GM12878 (cell line): ENCODE results near the gene HAUS7. TPM values are rescaled to one million over a fixed set of nuclear protein-coding genes. Genes with fewer than 3 reads are reported as not detected.

ENCODE experiments used
- ATAC-seq: fragments of 200-7000 bp; cut with Tn5 transposase; 3 replicates; pipeline ENCODE4 v1.9.1; 2020; ENCODE audit warnings: mild to moderate bottlenecking, moderate library complexity
- BruUV-seq: library from RNA; stranded (reverse); fragments of 400-500 nt; replicated peaks from 2 replicates; lab custom pipeline; 2021; lab: Mats Ljungman, UMichigan
- CTCF ChIA-PET: fragments of 300-600 bp; sonication (Branson Sonifier 250); formaldehyde crosslinking; extraction: SDS; loops from one replicate; lab custom pipeline; 2021; ENCODE audit warnings: inconsistent platforms; lab: Yijun Ruan, JAX
- POLR2A ChIA-PET: fragments of 350-600 bp; formaldehyde crosslinking; extraction: SDS; loops from one replicate; lab custom pipeline; 2021; ENCODE audit warnings: inconsistent platforms; lab: Charles Lee
- RAD21 ChIA-PET: fragments of 300-600 bp; sonication (Branson Sonifier 250); formaldehyde crosslinking; loops from one replicate; lab custom pipeline; 2023; ENCODE audit warnings: antibody characterized with exemption; ENCODE audit not compliant: unreplicated experiment; lab: Charles Lee
- SMC1A ChIA-PET: fragments of 300-600 bp; sonication (Branson Sonifier 250); formaldehyde crosslinking; loops from one replicate; lab custom pipeline; 2023; ENCODE audit not compliant: unreplicated experiment, uncharacterized antibody; lab: Charles Lee
- DNase-seq: peaks from one replicate; pipeline ENCODE4 v3.0.0-alpha.2; 2011; ENCODE audit warnings: low read depth, low spot score
- FAIRE-seq: peaks from 3 replicates; lab custom pipeline; 2011; peaks lifted over from hg19 to GRCh38; lab: Jason Lieb, UNC
- H2AFZ ChIP-seq: 2 replicates; pipeline ENCODE4 v1.6.0; 2011; ENCODE audit warnings: low read depth, low read length, control low read depth; ENCODE audit not compliant: control insufficient read depth
- H3K27ac ChIP-seq: 2 replicates; pipeline ENCODE4 v1.5.1; 2011; ENCODE audit warnings: control low read depth; ENCODE audit not compliant: control insufficient read depth, insufficient read depth
- H3K27me3 ChIP-seq, 2 experiments: replicated peaks in 1 of 2; 2 replicates each; pipeline versions ENCODE4 v1.6.0 to v1.6.1; 2011; ENCODE audit warnings: low read length in 1 of 2; ENCODE audit not compliant: control insufficient read depth in 2 of 2, insufficient read depth in 2 of 2
- H3K36me3 ChIP-seq, 2 experiments: 2 replicates each; pipeline ENCODE4 v1.5.1; 2011; ENCODE audit warnings: low read length in 1 of 2; ENCODE audit not compliant: control insufficient read depth in 2 of 2, insufficient read depth in 2 of 2
- H3K4me1 ChIP-seq: 2 replicates; pipeline ENCODE4 v1.6.1; 2011; ENCODE audit warnings: mild to moderate bottlenecking, low read length, moderate library complexity, mixed read lengths; ENCODE audit not compliant: control insufficient read depth, insufficient read depth
- H3K4me2 ChIP-seq: 2 replicates; pipeline ENCODE4 v1.6.0; 2011; ENCODE audit warnings: control low read depth; ENCODE audit not compliant: control insufficient read depth, insufficient read depth
- H3K4me3 ChIP-seq: fragments of 200-600 bp; sonication (generic); 2 replicates; pipeline ENCODE4 v1.5.1; 2016
- H3K79me2 ChIP-seq: 2 replicates; pipeline ENCODE4 v1.6.0; 2011; ENCODE audit warnings: low read length; ENCODE audit not compliant: control insufficient read depth, insufficient read depth
- H3K9ac ChIP-seq: 2 replicates; pipeline ENCODE4 v1.8.0; 2011; ENCODE audit warnings: low read length, control low read depth, mixed read lengths; ENCODE audit not compliant: control insufficient read depth, insufficient read depth
- H3K9me3 ChIP-seq: replicated peaks from 3 replicates; pipeline ENCODE4 v1.5.1; 2011; ENCODE audit warnings: mild to moderate bottlenecking, low read length; ENCODE audit not compliant: control insufficient read depth, insufficient read depth
- H4K20me1 ChIP-seq: 2 replicates; pipeline ENCODE4 v1.6.0; 2011; ENCODE audit not compliant: control insufficient read depth, insufficient read depth
- IKZF1 ChIP-seq: fragments of 450-650 bp; conservative IDR thresholded peaks from 2 replicates; pipeline ENCODE4 v1.6.1; 2017; ENCODE audit warnings: antibody characterized with exemption, mild to moderate bottlenecking
- WGBS: methylation state at CpG from one replicate; pipeline ENCODE4 v1.1.6; 2016; ENCODE audit warnings: low lambda C conversion rate; ENCODE audit not compliant: insufficient replicate concordance, insufficient coverage; ENCODE audit errors: missing lambda C conversion rate; 5-methylcytosine and 5-hydroxymethylcytosine counted together
- in situ Hi-C: fragments of 300-500 bp; cut with MboI; formaldehyde crosslinking; loops from 9 replicates; pipeline ENCODE4 v1.14.3; 2018; ENCODE audit warnings: mixed read lengths
- intact Hi-C: fragments of 100-400 bp; cut with micrococcal nuclease; formaldehyde crosslinking; loops from one replicate; pipeline ENCODE4 v1.14.2; 2022; ENCODE audit not compliant: unreplicated experiment
- polyA plus RNA-seq, 11 experiments: library from polyadenylated mRNA; depleted of rRNA in 4 of 11; unstranded in 6 of 11; stranded (reverse) in 5 of 11; fragments of >200 nt; fragmentation: Nextera tagmentation in 4 of 11; fragmentation: Illumina TruSeq in 1 of 11; extraction: Ambion mirVana in 4 of 11; extraction: Trizol in 1 of 11; gene quantifications; 1 replicate in 1 of 11; 2 replicates in 10 of 11; pipeline versions ENCODE4 v1.2.1 to v1.2.3, GENCODE V29; 2011 to 2016; ENCODE audit warnings: inconsistent platforms in 2 of 11, missing spikeins in 2 of 11, low read depth in 1 of 11
- total RNA-seq, 4 experiments: library from RNA; depleted of rRNA in 3 of 4; stranded (reverse); fragments of >200 nt in 3 of 4; fragmentation: Illumina TruSeq in 1 of 4; extraction: Trizol in 1 of 4; gene quantifications; 2 replicates each; pipeline versions ENCODE4 v1.2.1 to v1.2.3, GENCODE V29; 2013 to 2021
- TF ChIP-seq, protein P1 (sequence below), 3 experiments: IDR thresholded peaks in 2 of 3; conservative IDR thresholded peaks in 1 of 3; 2 replicates each; pipeline ENCODE4 v1.5.1; 2011; ENCODE audit warnings: low read depth in 3 of 3, low read length in 3 of 3, mild to moderate bottlenecking in 3 of 3, control low read depth in 2 of 3, moderate library complexity in 2 of 3, inconsistent platforms in 1 of 3, mixed read lengths in 1 of 3; ENCODE audit not compliant: control insufficient read depth in 2 of 3, insufficient read depth in 1 of 3; ENCODE audit errors: extremely low read depth in 1 of 3

HAUS7 gene
- total and polyA plus RNA-seq, 10 of the 15 experiments (the other 5 are each of a cell fraction or from before 2014, with no cell fraction given) = 6.7 to 63.3 (median 24.1) TPM

DNA sequence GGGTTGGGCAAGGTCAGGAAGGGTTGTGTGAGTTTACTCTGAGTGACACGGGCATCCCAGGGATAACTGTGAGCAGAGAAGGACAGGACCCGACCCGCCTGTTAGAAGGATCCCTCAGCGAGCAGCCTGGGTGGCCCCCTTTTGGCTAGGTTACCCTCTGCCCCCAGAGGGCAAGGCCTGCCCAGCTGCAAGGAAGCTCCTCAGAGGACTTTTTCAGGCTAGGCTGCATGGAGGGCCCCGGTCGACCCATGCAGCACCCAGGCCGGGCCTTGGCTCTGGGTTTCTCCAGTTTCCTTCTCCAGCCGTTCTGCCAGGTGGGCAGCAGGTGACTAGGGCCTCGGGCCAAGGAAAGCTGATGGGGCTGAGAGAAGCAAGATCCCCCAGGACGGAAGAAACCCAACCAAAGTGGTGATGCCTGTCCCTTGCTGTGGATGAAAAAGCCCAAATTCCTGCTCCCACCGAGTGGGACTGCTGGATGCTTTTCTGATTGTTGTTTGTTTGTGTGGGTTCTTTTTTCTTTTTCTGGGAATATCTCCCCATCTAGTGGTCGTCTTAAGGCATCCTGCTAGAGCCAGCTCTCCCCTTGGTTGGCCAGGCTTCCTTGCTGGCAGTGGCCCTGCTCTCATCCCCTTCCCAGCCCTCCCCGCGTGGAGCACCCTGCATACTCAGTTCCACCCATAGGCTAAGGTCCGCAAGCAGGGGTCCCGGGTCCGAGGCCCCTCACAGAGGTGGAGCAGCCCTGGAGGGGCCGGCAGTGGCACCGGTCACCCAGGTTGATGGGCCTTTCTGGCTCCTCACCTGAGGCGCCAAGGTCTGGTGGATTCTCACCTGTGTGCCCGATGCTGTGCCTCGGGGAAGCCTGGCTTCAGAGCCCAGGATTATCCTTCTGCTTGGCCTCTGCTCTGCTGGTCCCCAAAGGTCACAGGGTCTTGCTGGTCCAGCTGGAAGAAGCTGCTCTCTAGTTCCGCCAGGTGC, 57.3 kb downstream of the HAUS7 start:
- POLR2A ChIA-PET = no interaction called here
- Histone ChIP-seq H3K4me2 (no peak overlapping the region), H3K79me2 (no peaks in the 10 kb centered on the region), H2AFZ (no peak overlapping the region), H3K27ac (no peak overlapping the region), H3K27me3 (no peaks in the 10 kb centered on the region)
- no peak for TF ChIP-seq IKZF1
- TF ChIP-seq, protein P1, sequence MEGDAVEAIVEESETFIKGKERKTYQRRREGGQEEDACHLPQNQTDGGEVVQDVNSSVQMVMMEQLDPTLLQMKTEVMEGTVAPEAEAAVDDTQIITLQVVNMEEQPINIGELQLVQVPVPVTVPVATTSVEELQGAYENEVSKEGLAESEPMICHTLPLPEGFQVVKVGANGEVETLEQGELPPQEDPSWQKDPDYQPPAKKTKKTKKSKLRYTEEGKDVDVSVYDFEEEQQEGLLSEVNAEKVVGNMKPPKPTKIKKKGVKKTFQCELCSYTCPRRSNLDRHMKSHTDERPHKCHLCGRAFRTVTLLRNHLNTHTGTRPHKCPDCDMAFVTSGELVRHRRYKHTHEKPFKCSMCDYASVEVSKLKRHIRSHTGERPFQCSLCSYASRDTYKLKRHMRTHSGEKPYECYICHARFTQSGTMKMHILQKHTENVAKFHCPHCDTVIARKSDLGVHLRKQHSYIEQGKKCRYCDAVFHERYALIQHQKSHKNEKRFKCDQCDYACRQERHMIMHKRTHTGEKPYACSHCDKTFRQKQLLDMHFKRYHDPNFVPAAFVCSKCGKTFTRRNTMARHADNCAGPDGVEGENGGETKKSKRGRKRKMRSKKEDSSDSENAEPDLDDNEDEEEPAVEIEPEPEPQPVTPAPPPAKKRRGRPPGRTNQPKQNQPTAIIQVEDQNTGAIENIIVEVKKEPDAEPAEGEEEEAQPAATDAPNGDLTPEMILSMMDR (IDR thresholded peaks at IDR 0.05 in 2 of 3, conservative IDR thresholded peaks at IDR 0.05 in 1 of 3; ENCODE audit: control insufficient read depth in 2 of 3, extremely low read depth in 1 of 3, insufficient read depth in 1 of 3, low read depth in 3 of 3, low read length in 3 of 3) = peak in 1 of 3 experiments; percentile 8; a peak in 1 of 6 replicates
- TF ChIP-seq, all 136 proteins: peak for 1
- no peak overlapping the region for H3K4me3 ChIP-seq
- H3K9me3 ChIP-seq = no peaks in the 10 kb centered on the region; the same call in 2 of the 3 replicates
- RAD21 ChIA-PET = no interaction called here
- no peaks in the 10 kb centered on the region; a peak in 1 of 4 replicates for H3K36me3 ChIP-seq
- BruUV-seq = no TSS peak
- SMC1A ChIA-PET = no interaction called here
- CTCF ChIA-PET = interaction anchor here (0.9 kb wide), 1 partner anchor 472 kb away, joined by 3 read pairs; no protein-coding TSS in a partner anchor
- ATAC-seq (no peak), FAIRE-seq (no peak), DNase-seq (no peak)
- no peaks in the 10 kb centered on the region for H4K20me1 ChIP-seq
- no peaks in the 10 kb centered on the region for H3K4me1 ChIP-seq
- in situ Hi-C loops = no loop called here
- no peak overlapping the region for H3K9ac ChIP-seq
- WGBS = 59% methylated on average over 16 of the region's 23 CpGs
- intact Hi-C loops = no loop called here
